ENCODE results near the gene P2RY8.

The P2RY8 gene

DNA sequence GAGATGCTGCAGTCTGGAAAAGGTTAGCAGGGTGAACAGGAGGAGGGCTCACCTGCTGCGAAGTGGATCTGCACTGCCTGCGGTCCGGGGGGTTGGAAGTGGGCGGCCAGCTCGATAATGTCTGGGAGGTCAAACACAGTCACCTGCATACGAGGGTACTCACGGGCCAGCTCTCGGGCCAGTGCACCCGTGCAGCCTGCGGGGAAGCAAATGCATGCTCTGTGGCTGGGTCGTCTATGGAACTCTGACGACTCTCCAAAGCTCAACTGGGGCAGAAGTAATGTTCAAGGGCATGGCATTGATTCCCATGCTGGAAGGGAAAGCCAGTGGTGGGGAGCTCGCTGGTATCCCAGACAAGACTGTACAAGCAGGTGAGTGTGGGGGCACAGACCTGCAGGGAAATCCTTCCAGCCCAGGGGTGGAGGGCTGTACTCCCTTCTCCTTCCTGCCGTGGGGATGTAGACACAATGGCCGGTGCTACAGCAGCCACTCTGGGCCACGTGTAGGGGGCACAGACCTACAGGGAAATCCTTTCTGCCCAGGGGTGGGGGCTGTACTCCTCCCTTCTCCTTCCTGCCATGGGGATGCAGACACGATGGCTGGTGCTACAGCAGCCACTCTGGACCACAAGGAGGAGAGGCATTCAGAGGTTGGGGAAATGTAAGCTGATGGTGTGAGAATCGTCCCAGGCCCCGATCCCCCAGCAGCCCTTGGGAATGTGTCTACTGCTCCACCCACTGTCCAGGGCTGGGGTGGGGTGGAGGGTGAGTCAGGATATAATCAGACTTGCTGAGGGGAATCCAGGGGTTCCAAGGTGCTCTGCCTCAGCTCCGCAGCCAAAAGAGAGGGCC, 118.8 kb downstream of the P2RY8 start:
- Histone ChIP-seq H3K36me3 (ENCODE audit: control insufficient read depth, low read length) (peaks cover 63% of the 10 kb centered on the region), H3K27me3 (ENCODE audit: control insufficient read depth, low read length) (no peaks in the 10 kb centered on the region), H3K4me2 (ENCODE audit: low read length) (no peak overlapping the region)

GRCh38 chrX:1416965-1417760, 119.8 kb downstream of the P2RY8 start:
- Histone ChIP-seq H3K4me3 (ENCODE audit: low read length) (no peak overlapping the region), H3K9me3 (ENCODE audit: control insufficient read depth, insufficient read depth, low read length) (no peaks in the 10 kb centered on the region), H3K9me2 (replicated peaks; ENCODE audit: control insufficient read depth, low read length) (no peaks in the 10 kb centered on the region), H3K4me1 (ENCODE audit: control insufficient read depth, low read length) (peaks cover 4% of the 10 kb centered on the region; the same call in 1 of the 2 replicates), H3K27ac (ENCODE audit: low read depth, low read length) (no peak overlapping the region), H3K79me2 (ENCODE audit: control insufficient read depth, low read length) (no peaks in the 10 kb centered on the region), H3K36me3 (ENCODE audit: control insufficient read depth, low read length) (peaks cover 65% of the 10 kb centered on the region), H4K20me1 (ENCODE audit: control insufficient read depth, insufficient read depth, low read depth, low read length) (no peaks in the 10 kb centered on the region), H3K4me2 (ENCODE audit: low read length) (no peak overlapping the region), H3F3A (ENCODE audit: control insufficient read depth, insufficient read depth) (peaks cover 8% of the 10 kb centered on the region), H3K27me3 (ENCODE audit: control insufficient read depth, low read length) (no peaks in the 10 kb centered on the region)
- TF ChIP-seq CTCF (IDR thresholded peaks at IDR 0.05; ENCODE audit: low read depth, low read length, poor library complexity, severe bottlenecking) (no peak), EZH2phosphoT487 (IDR thresholded peaks at IDR 0.05; ENCODE audit: borderline replicate concordance, low read length) (no peak)

More for the DNA sequence above, 118.8 kb downstream of the P2RY8 start:
- Histone ChIP-seq H3K4me3 (ENCODE audit: low read length) (no peak overlapping the region), H3K27ac (ENCODE audit: low read depth, low read length) (no peak overlapping the region), H3K79me2 (ENCODE audit: control insufficient read depth, low read length) (no peaks in the 10 kb centered on the region), H3F3A (ENCODE audit: control insufficient read depth, insufficient read depth) (peaks cover 8% of the 10 kb centered on the region), H4K20me1 (ENCODE audit: control insufficient read depth, insufficient read depth, low read depth, low read length) (no peaks in the 10 kb centered on the region), H3K9me2 (replicated peaks; ENCODE audit: control insufficient read depth, low read length) (no peaks in the 10 kb centered on the region), H3K9me3 (ENCODE audit: control insufficient read depth, insufficient read depth, low read length) (no peaks in the 10 kb centered on the region), H3K4me1 (ENCODE audit: control insufficient read depth, low read length) (peaks cover 4% of the 10 kb centered on the region; the same call in 1 of the 2 replicates)
- TF ChIP-seq CTCF (IDR thresholded peaks at IDR 0.05; ENCODE audit: low read depth, low read length, poor library complexity, severe bottlenecking): no peak
- no peak for TF ChIP-seq EZH2phosphoT487 (IDR thresholded peaks at IDR 0.05; ENCODE audit: borderline replicate concordance, low read length)

DNA sequence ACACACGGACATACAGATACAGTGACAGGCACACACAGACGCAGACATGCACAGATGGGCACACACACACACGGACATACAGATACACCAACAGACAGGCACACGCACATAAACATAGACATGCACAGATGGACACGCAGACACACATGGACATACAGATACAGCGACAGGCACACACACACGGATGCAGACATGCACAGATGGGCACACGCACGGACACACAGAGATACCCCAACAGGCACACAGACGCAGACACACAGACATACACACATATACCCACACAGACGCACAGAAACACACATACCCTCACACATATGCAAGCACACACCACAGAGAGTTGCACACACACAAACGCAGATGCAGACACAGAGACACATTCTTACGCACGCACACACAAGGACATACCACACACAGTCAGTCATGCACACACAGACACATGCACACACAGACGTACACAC, 120.6 kb downstream of the P2RY8 start:
- Histone ChIP-seq H3K9me3 (ENCODE audit: control insufficient read depth, insufficient read depth, low read length) (no peaks in the 10 kb centered on the region), H4K20me1 (ENCODE audit: control insufficient read depth, insufficient read depth, low read depth, low read length) (no peaks in the 10 kb centered on the region), H3K27me3 (ENCODE audit: control insufficient read depth, low read length) (no peaks in the 10 kb centered on the region), H3K36me3 (ENCODE audit: control insufficient read depth, low read length) (peaks cover 63% of the 10 kb centered on the region), H3K79me2 (ENCODE audit: control insufficient read depth, low read length) (no peaks in the 10 kb centered on the region), H3K4me3 (ENCODE audit: low read length) (no peak overlapping the region), H3K9me2 (replicated peaks; ENCODE audit: control insufficient read depth, low read length) (no peaks in the 10 kb centered on the region), H3K4me1 (ENCODE audit: control insufficient read depth, low read length) (peaks cover 5% of the 10 kb centered on the region), H3F3A (ENCODE audit: control insufficient read depth, insufficient read depth) (peaks cover 7% of the 10 kb centered on the region), H3K27ac (ENCODE audit: low read depth, low read length) (no peak overlapping the region), H3K4me2 (ENCODE audit: low read length) (no peak overlapping the region)
- TF ChIP-seq EZH2phosphoT487 (IDR thresholded peaks at IDR 0.05; ENCODE audit: borderline replicate concordance, low read length) (no peak), CTCF (IDR thresholded peaks at IDR 0.05; ENCODE audit: low read depth, low read length, poor library complexity, severe bottlenecking) (no peak)

All from DOHH2 (cell line).